Measurements from ENCODE around the gene LAMA2. TPM values are rescaled to one million over a fixed set of nuclear protein-coding genes. Genes with fewer than 3 reads are reported as not detected.

Gene LAMA2
- total RNA-seq: 0.20 and 0.22 TPM in 2 replicates

GRCh38 chr6:128882991-128883611 is at the start of gene LAMA2:
Gene LAMA2, plus strand, starts transcription at chr6:128883138. Its CDS starts 108 bp downstream, at chr6:128883246.
- peak; percentile 0 to 13 for DNase-seq (ENCODE audit: low read depth in 2 of 2)

- no peak for DNase-seq (ENCODE audit: low read depth in 2 of 2)
These were observed 46.2 kb upstream of the LAMA2 start for GRCh38 chr6:128836761-128837160.

GRCh38 chr6:128841518-128841917 is 41.4 kb upstream of the LAMA2 start:
- no peak for DNase-seq (ENCODE audit: low read depth in 2 of 2)

GRCh38 chr6:128844598-128844997 is 38.3 kb upstream of the LAMA2 start:
- DNase-seq (ENCODE audit: low read depth in 2 of 2): no peak

GRCh38 chr6:128847431-128848210 is 35.3 kb upstream of the LAMA2 start:
- DNase-seq (ENCODE audit: low read depth in 2 of 2): no peak

GRCh38 chr6:128848212-128848935 is 34.6 kb upstream of the LAMA2 start:
- no peak for DNase-seq (ENCODE audit: low read depth in 2 of 2)

GRCh38 chr6:128855581-128856085 is 27.3 kb upstream of the LAMA2 start:
- DNase-seq (ENCODE audit: low read depth in 2 of 2): no peak

GRCh38 chr6:128857806-128858205 is 25.1 kb upstream of the LAMA2 start:
- no peak for DNase-seq (ENCODE audit: low read depth in 2 of 2)

- no peak for DNase-seq (ENCODE audit: low read depth in 2 of 2)
These were observed 22.2 kb upstream of the LAMA2 start for GRCh38 chr6:128860782-128861181.

- no peak for DNase-seq (ENCODE audit: low read depth in 2 of 2)
These were observed 19.0 kb upstream of the LAMA2 start for GRCh38 chr6:128863983-128864382.

- no peak for DNase-seq (ENCODE audit: low read depth in 2 of 2)
These were observed 12.2 kb upstream of the LAMA2 start for GRCh38 chr6:128870746-128871145.

- no peak for DNase-seq (ENCODE audit: low read depth in 2 of 2)
These were observed 8.1 kb upstream of the LAMA2 start for GRCh38 chr6:128874863-128875262.

GRCh38 chr6:128882560-128882959 is 378 bp upstream of the LAMA2 start:
- DNase-seq (ENCODE audit: low read depth in 2 of 2): no peak

GRCh38 chr6:128883906-128884305 is 968 bp downstream of the LAMA2 start:
- DNase-seq (ENCODE audit: low read depth in 2 of 2): no peak

- DNase-seq (ENCODE audit: low read depth in 2 of 2): no peak
These were observed 2.4 kb downstream of the LAMA2 start for GRCh38 chr6:128885381-128885780.

- DNase-seq (ENCODE audit: low read depth in 2 of 2): no peak
These were observed 3.8 kb downstream of the LAMA2 start for GRCh38 chr6:128886706-128887105.

GRCh38 chr6:128888444-128889175 is 5.7 kb downstream of the LAMA2 start:
- no peak for DNase-seq (ENCODE audit: low read depth in 2 of 2)

- DNase-seq (ENCODE audit: low read depth in 2 of 2): no peak
These were observed 6.9 kb downstream of the LAMA2 start for GRCh38 chr6:128889870-128890269.

- DNase-seq (ENCODE audit: low read depth in 2 of 2): no peak
These were observed 9.1 kb downstream of the LAMA2 start for GRCh38 chr6:128892079-128892478.

- no peak for DNase-seq (ENCODE audit: low read depth in 2 of 2)
These were observed 16.6 kb downstream of the LAMA2 start for GRCh38 chr6:128899341-128900050.

- no peak for DNase-seq (ENCODE audit: low read depth in 2 of 2)
These were observed 20.8 kb downstream of the LAMA2 start for GRCh38 chr6:128903715-128904114.

Measured in lung microvascular endothelial cell (primary cell).